HepG2 (cell line): ENCODE results near the gene TIGAR. TPM values are rescaled to one million over a fixed set of nuclear protein-coding genes. Genes with fewer than 3 reads are reported as not detected.

Experiments
- ATAC-seq: fragments of 200-7000 bp; cut with Tn5 transposase; 3 replicates; pipeline ENCODE4 v1.9.1; 2020; ENCODE audit warnings: mild to moderate bottlenecking, moderate library complexity
- BruUV-seq: library from RNA; stranded (reverse); fragments of 400-500 nt; replicated peaks from 2 replicates; lab custom pipeline; 2021; lab: Mats Ljungman, UMichigan
- CTCF ChIA-PET: fragments of 300-600 bp; formaldehyde crosslinking; extraction: SDS; loops from one replicate; lab custom pipeline; 2021; ENCODE audit warnings: low total read pairs, inconsistent platforms, low intra/inter-chr PET ratio; lab: Yijun Ruan, JAX
- POLR2A ChIA-PET: fragments of 350-600 bp; sonication (Branson Sonifier 250); formaldehyde crosslinking; loops from one replicate; lab custom pipeline; 2020; ENCODE audit warnings: antibody characterized with exemption, inconsistent platforms; lab: Yijun Ruan, JAX
- DNase-seq: peaks from one replicate; pipeline ENCODE4 v3.0.0-alpha.2; 2015; ENCODE audit warnings: low spot score
- FAIRE-seq: peaks from 3 replicates; lab custom pipeline; 2011; peaks lifted over from hg19 to GRCh38; lab: Jason Lieb, UNC
- H2AFZ ChIP-seq: one replicate; pipeline ENCODE4 v1.6.1; 2011; ENCODE audit warnings: low read length, inconsistent platforms
- H3K27ac ChIP-seq: fragments of 300-600 bp; 3 replicates; pipeline ENCODE4 v1.8.0; 2011; ENCODE audit warnings: mixed run types, mild to moderate bottlenecking, mixed read lengths, low read length, inconsistent platforms; ENCODE audit not compliant: insufficient read depth; ENCODE audit errors: extremely low read length
- H3K27me3 ChIP-seq, 2 experiments: fragments of 200-600 bp in 1 of 2; 2 replicates in 1 of 2; 3 replicates in 1 of 2; pipeline versions ENCODE4 v1.6.0 to v1.8.0; 2011; ENCODE audit warnings: low read length in 2 of 2, mild to moderate bottlenecking in 2 of 2, moderate library complexity in 2 of 2, inconsistent platforms in 1 of 2; ENCODE audit not compliant: insufficient read depth in 2 of 2, control insufficient read depth in 1 of 2
- H3K36me3 ChIP-seq, 2 experiments: fragments of 200-600 bp in 1 of 2; replicated peaks in 1 of 2; 2 replicates in 1 of 2; 3 replicates in 1 of 2; pipeline versions ENCODE4 v1.5.1 to v1.8.0; 2011; ENCODE audit warnings: low read length in 2 of 2, inconsistent platforms in 1 of 2; ENCODE audit not compliant: insufficient read depth in 2 of 2, control insufficient read depth in 1 of 2
- H3K4me1 ChIP-seq: 2 replicates; pipeline ENCODE4 v1.5.1; 2012; ENCODE audit warnings: low read length, inconsistent platforms; ENCODE audit not compliant: insufficient read depth
- H3K4me2 ChIP-seq: 2 replicates; pipeline ENCODE4 v1.6.0; 2011; ENCODE audit warnings: low read depth, low read length, inconsistent platforms
- H3K4me3 ChIP-seq, 3 experiments: fragments of 200-600 bp in 1 of 3; sonication (generic), shearing (Covaris generic) in 1 of 3; replicated peaks in 1 of 3; 2 replicates each; pipeline ENCODE4 v1.5.1; 2011 to 2016; ENCODE audit warnings: low read length in 3 of 3, inconsistent platforms in 2 of 3, low read depth in 2 of 3, mild to moderate bottlenecking in 2 of 3, control low read depth in 1 of 3, mixed read lengths in 1 of 3; ENCODE audit not compliant: insufficient read depth in 1 of 3
- H3K79me2 ChIP-seq: one replicate; pipeline ENCODE4 v1.6.1; 2011; ENCODE audit warnings: low read length, inconsistent platforms; ENCODE audit not compliant: insufficient read depth
- H3K9ac ChIP-seq: 2 replicates; pipeline ENCODE4 v1.6.0; 2011; ENCODE audit warnings: mild to moderate bottlenecking, low read depth, low read length, inconsistent platforms; ENCODE audit not compliant: insufficient read depth
- H3K9me3 ChIP-seq: 2 replicates; pipeline ENCODE4 v1.5.1; 2012; ENCODE audit warnings: mild to moderate bottlenecking, low read length
- H4K20me1 ChIP-seq: 2 replicates; pipeline ENCODE4 v1.6.0; 2011; ENCODE audit warnings: inconsistent platforms, mild to moderate bottlenecking, low read length, moderate library complexity; ENCODE audit not compliant: insufficient read depth
- CHCHD3 ChIP-seq: sonication (generic); formaldehyde crosslinking; IDR thresholded peaks from 2 replicates; pipeline ENCODE4 v1.8.0; 2022; ENCODE audit warnings: mild to moderate bottlenecking, missing genetic modification reagents, moderate library complexity
- E2F2 ChIP-seq: sonication (generic); formaldehyde crosslinking; IDR thresholded peaks from 2 replicates; pipeline ENCODE4 v1.4.0; 2020; ENCODE audit warnings: missing genetic modification reagents, borderline replicate concordance
- EHMT2 ChIP-seq: fragments of 200-600 bp; sonication (generic); IDR thresholded peaks from 2 replicates; pipeline ENCODE4 v1.7.0; 2017; ENCODE audit warnings: antibody characterized with exemption, low read depth, low read length, borderline replicate concordance
- EP300 ChIP-seq, 3 experiments: sonication (generic) in 1 of 3; formaldehyde crosslinking in 1 of 3; IDR thresholded peaks; 2 replicates each; pipeline versions ENCODE4 v1.5.1 to v1.6.1; 2011 to 2020; ENCODE audit warnings: low read depth in 2 of 3, low read length in 2 of 3, borderline replicate concordance in 1 of 3, improper control_type of control experiment in 1 of 3, mild to moderate bottlenecking in 1 of 3, missing genetic modification reagents in 1 of 3, moderate library complexity in 1 of 3
- FOXK1 ChIP-seq: sonication (generic); formaldehyde crosslinking; IDR thresholded peaks from 2 replicates; pipeline ENCODE4 v1.4.0; 2020; ENCODE audit warnings: low read depth, missing genetic modification reagents, borderline replicate concordance
- MEIS1 ChIP-seq: sonication (generic); formaldehyde crosslinking; IDR thresholded peaks from 2 replicates; pipeline ENCODE4 v1.9.0; 2021; ENCODE audit warnings: mild to moderate bottlenecking, missing genetic modification reagents, moderate library complexity, borderline replicate concordance
- NBN ChIP-seq: fragments of 450-650 bp; conservative IDR thresholded peaks from 2 replicates; pipeline ENCODE4 v1.6.1; 2017
- NONO ChIP-seq, 2 experiments: fragments of 450-650 bp in 1 of 2; sonication (generic) in 1 of 2; formaldehyde crosslinking in 1 of 2; IDR thresholded peaks in 1 of 2; conservative IDR thresholded peaks in 1 of 2; 2 replicates each; pipeline versions ENCODE4 v1.6.1 to v1.8.0; 2017 to 2022; ENCODE audit warnings: mild to moderate bottlenecking in 1 of 2, missing genetic modification reagents in 1 of 2, moderate library complexity in 1 of 2
- RAD21 ChIP-seq: fragments of 450-650 bp; formaldehyde crosslinking; IDR thresholded peaks from 2 replicates; pipeline ENCODE4 v1.5.0; 2020; ENCODE audit warnings: mild to moderate bottlenecking
- SOX13 ChIP-seq, 3 experiments: fragments of 450-650 bp in 1 of 3; sonication (generic) in 1 of 3; formaldehyde crosslinking in 1 of 3; IDR thresholded peaks in 2 of 3; conservative IDR thresholded peaks in 1 of 3; 2 replicates each; pipeline versions ENCODE4 v1.5.0 to v1.6.1; 2016 to 2020; ENCODE audit warnings: antibody characterized with exemption in 1 of 3, mild to moderate bottlenecking in 1 of 3, missing compliant biosample characterization in 1 of 3, missing genetic modification reagents in 1 of 3, moderate library complexity in 1 of 3
- STAG1 ChIP-seq: sonication (generic); formaldehyde crosslinking; IDR thresholded peaks from 2 replicates; pipeline ENCODE4 v1.4.0; 2020; ENCODE audit warnings: missing genetic modification reagents
- ZBTB21 ChIP-seq: sonication (generic); formaldehyde crosslinking; IDR thresholded peaks from 2 replicates; pipeline ENCODE4 v1.4.0; 2020; ENCODE audit warnings: missing genetic modification reagents
- ZNF569 ChIP-seq: sonication (generic); formaldehyde crosslinking; IDR thresholded peaks from 2 replicates; pipeline ENCODE4 v1.5.0; 2020; ENCODE audit warnings: mild to moderate bottlenecking, missing genetic modification reagents, moderate library complexity, borderline replicate concordance
- ZNF577 ChIP-seq: sonication (generic); formaldehyde crosslinking; IDR thresholded peaks from 2 replicates; pipeline ENCODE4 v1.4.0; 2020; ENCODE audit warnings: mild to moderate bottlenecking, low read depth, missing genetic modification reagents, borderline replicate concordance
- ZNF644 ChIP-seq: IDR thresholded peaks from 2 replicates; pipeline ENCODE4 v1.6.1; 2016; ENCODE audit warnings: low read depth
- ZNF768 ChIP-seq: sonication (generic); formaldehyde crosslinking; IDR thresholded peaks from 2 replicates; pipeline ENCODE4 v1.4.0; 2020; ENCODE audit warnings: missing genetic modification reagents
- ZNF788 ChIP-seq: sonication (generic); formaldehyde crosslinking; IDR thresholded peaks from 2 replicates; pipeline ENCODE4 v1.5.0; 2020; ENCODE audit warnings: mild to moderate bottlenecking, missing genetic modification reagents, borderline replicate concordance
- WGBS: methylation state at CpG from one replicate; pipeline ENCODE4 v1.1.6; 2017; ENCODE audit warnings: low lambda C conversion rate; 5-methylcytosine and 5-hydroxymethylcytosine counted together
- in situ Hi-C: cut with HindIII; loops from 2 replicates; pipeline ENCODE4 v1.10.0; 2017; ENCODE audit warnings: low pct_unique_long_range_greater_than_20kb; ENCODE audit not compliant: extremely low pct_ligation_motif_present
- intact Hi-C: fragments of 100-400 bp; cut with micrococcal nuclease; formaldehyde crosslinking; loops from one replicate; pipeline ENCODE4 v1.10.0; 2022; ENCODE audit not compliant: unreplicated experiment
- polyA plus RNA-seq, 8 experiments: library from polyadenylated mRNA; depleted of rRNA in 3 of 8; stranded (reverse) in 7 of 8; unstranded in 1 of 8; fragments of >200 nt; fragmentation: Illumina TruSeq in 4 of 8; extraction: Trizol in 4 of 8; gene quantifications; 2 replicates each; pipeline versions ENCODE4 v1.2.1 to v1.2.3, GENCODE V29; 2011 to 2016; ENCODE audit warnings: low read depth in 4 of 8, missing spikeins in 1 of 8, mixed read lengths in 1 of 8; ENCODE audit not compliant: insufficient read depth in 1 of 8
- total RNA-seq, 5 experiments: library from RNA; depleted of rRNA; stranded (reverse); fragments of >200 nt; fragmentation: Illumina TruSeq; extraction: Trizol; gene quantifications; 2 replicates each; pipeline ENCODE4 v1.2.3, GENCODE V29; 2016; ENCODE audit warnings: low read depth in 1 of 5
- TF ChIP-seq, protein P1 (sequence below): sonication (generic); formaldehyde crosslinking; IDR thresholded peaks from 2 replicates; pipeline ENCODE4 v1.5.0; 2020; ENCODE audit warnings: mild to moderate bottlenecking, missing genetic modification reagents, moderate library complexity

TIGAR gene
- total and polyA plus RNA-seq, 2 of the 13 experiments (the other 11 are each of a cell fraction or from before 2014, with no cell fraction given), result 2.6 to 21.8 TPM

DNA sequence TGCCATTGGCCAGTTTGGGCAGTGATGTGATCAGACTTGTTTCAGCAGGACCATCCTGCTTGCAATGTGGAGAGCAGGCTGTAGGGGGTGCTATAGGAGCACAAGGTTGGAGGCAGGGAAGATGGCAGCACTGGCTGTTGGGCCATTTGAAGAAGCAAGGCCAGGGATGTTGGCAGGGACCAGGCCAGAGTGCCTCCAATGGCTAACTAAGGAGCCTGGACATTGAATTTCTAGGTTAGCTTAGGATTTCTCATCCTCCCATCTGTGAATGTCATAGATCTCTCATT lies 35.0 kb downstream of the TIGAR start:
- no peak for FAIRE-seq
- BruUV-seq, result no TSS peak

DNA sequence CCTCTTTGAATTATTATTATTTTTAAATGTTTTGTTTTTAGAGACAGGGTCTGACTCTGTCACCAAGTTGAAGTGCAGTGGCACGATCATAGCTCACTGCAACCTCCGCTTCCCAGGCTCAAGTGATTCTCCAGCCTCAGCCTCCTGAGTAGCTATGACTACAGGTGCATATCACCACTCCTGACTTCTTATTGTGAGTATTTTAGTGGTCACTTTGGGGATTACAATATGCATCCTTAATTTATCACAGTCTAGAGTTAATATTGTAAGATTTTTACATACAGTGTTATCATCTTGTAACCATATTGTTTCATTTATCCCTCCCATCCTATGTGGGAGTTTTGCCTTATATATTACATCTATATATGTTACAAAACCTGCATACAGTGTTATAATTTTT lies 45.1 kb downstream of the TIGAR start:
- no TSS peak for BruUV-seq
- Histone ChIP-seq H3K27me3 (peaks cover 3 to 15% of the 10 kb centered on the region in 2 experiments; a peak in 3 of 5 replicates), H3K36me3 (no peaks in the 10 kb centered on the region), H3K27ac (no peak overlapping the region), H3K4me2 (no peak overlapping the region), H4K20me1 (no peaks in the 10 kb centered on the region), H3K9me3 (no peaks in the 10 kb centered on the region), H3K4me1 (no peaks in the 10 kb centered on the region), H3K79me2 (no peaks in the 10 kb centered on the region), H3K4me3 (no peak overlapping the region), H3K9ac (no peak overlapping the region), H2AFZ (no peak overlapping the region)
- intact Hi-C loops, result no loop called here
- POLR2A ChIA-PET, result no interaction called here
- FAIRE-seq, result no peak
- DNase-seq, result no peak
- 3% methylated on average over 2 of the region's 2 CpGs for WGBS
- CTCF ChIA-PET, result no interaction called here
- ATAC-seq, result no peak
- in situ Hi-C loops, result no loop called here
- TF ChIP-seq EHMT2 (no peak), ZBTB21 (CRISPR knock-in tag) (no peak), NONO (IDR thresholded peaks at IDR 0.05) (no peak), NONO (CRISPR knock-in tag; conservative IDR thresholded peaks at IDR 0.05) (no peak), ZNF569 (CRISPR knock-in tag) (no peak), MEIS1 (no peak), ZNF577 (CRISPR knock-in tag) (no peak), NBN (no peak), FOXK1 (CRISPR knock-in tag) (no peak), E2F2 (CRISPR knock-in tag) (no peak), ZNF788 (CRISPR knock-in tag) (no peak), SOX13 (IDR thresholded peaks at IDR 0.05) (no peak), SOX13 (CRISPR knock-in tag; conservative IDR thresholded peaks at IDR 0.05 in 1 of 2, IDR thresholded peaks at IDR 0.05 in 1 of 2) (no peak)

More for the DNA sequence above, 35.0 kb downstream of the TIGAR start:
- ChIA-PET POLR2A (no interaction called here), CTCF (no interaction called here)
- no peak overlapping the region for H2AFZ ChIP-seq
- intact Hi-C loops, result no loop called here
- no peak overlapping the region for H3K4me3 ChIP-seq
- H3K4me1 ChIP-seq, result no peaks in the 10 kb centered on the region
- in situ Hi-C loops, result loop anchor here (10.0 kb wide), 1 partner anchor 169 kb away; no protein-coding TSS in a partner anchor
- H3K27me3 ChIP-seq, result no peaks in the 10 kb centered on the region
- H3K4me2 ChIP-seq, result no peak overlapping the region
- TF ChIP-seq EP300 (IDR thresholded peaks at IDR 0.05; ENCODE audit: low read depth in 2 of 2, low read length in 2 of 2) (no peak), EP300 (CRISPR knock-in tag; IDR thresholded peaks at IDR 0.05; ENCODE audit: borderline replicate concordance) (no peak), STAG1 (peak; percentile 47), CHCHD3 (CRISPR knock-in tag) (no peak), ZNF768 (no peak), ZNF644 (CRISPR knock-in tag) (peak; percentile 84), RAD21 (0 out of 2 replicates have a peak, but pooled peaks have one; percentile 21)
- TF ChIP-seq, protein P1, sequence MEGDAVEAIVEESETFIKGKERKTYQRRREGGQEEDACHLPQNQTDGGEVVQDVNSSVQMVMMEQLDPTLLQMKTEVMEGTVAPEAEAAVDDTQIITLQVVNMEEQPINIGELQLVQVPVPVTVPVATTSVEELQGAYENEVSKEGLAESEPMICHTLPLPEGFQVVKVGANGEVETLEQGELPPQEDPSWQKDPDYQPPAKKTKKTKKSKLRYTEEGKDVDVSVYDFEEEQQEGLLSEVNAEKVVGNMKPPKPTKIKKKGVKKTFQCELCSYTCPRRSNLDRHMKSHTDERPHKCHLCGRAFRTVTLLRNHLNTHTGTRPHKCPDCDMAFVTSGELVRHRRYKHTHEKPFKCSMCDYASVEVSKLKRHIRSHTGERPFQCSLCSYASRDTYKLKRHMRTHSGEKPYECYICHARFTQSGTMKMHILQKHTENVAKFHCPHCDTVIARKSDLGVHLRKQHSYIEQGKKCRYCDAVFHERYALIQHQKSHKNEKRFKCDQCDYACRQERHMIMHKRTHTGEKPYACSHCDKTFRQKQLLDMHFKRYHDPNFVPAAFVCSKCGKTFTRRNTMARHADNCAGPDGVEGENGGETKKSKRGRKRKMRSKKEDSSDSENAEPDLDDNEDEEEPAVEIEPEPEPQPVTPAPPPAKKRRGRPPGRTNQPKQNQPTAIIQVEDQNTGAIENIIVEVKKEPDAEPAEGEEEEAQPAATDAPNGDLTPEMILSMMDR, result peak; percentile 61
- no peak overlapping the region for H3K27ac ChIP-seq
- ATAC-seq (peak; percentile 50; the same call in 2 of the 3 replicates), DNase-seq (peak; percentile 28)
- H3K79me2 ChIP-seq, result no peaks in the 10 kb centered on the region
- H3K9ac ChIP-seq, result no peak overlapping the region
- no peaks in the 10 kb centered on the region for H3K9me3 ChIP-seq
- no peaks in the 10 kb centered on the region for H4K20me1 ChIP-seq
- H3K36me3 ChIP-seq, result peaks cover 2 to 15% of the 10 kb centered on the region in 2 experiments; a peak in 3 of 5 replicates
